LNCaP clone FGC (cell line): ENCODE measurements around the gene DHRS7.

Experiments used
- DNase-seq: peaks from one replicate; pipeline ENCODE4 v3.0.0-alpha.2; 2011; ENCODE audit warnings: low read depth
- H3K4me3 ChIP-seq: 2 replicates; pipeline ENCODE4 v1.5.1; 2011; ENCODE audit warnings: mild to moderate bottlenecking, low read depth, low read length, control low read depth
- CTCF ChIP-seq: IDR thresholded peaks from 2 replicates; pipeline ENCODE4 v1.5.1; 2012; ENCODE audit warnings: mild to moderate bottlenecking; ENCODE audit not compliant: control insufficient read depth, insufficient read depth; ENCODE audit errors: extremely low read depth

DHRS7 gene

GRCh38 chr14:60206837-60207533, 41.8 kb upstream of the DHRS7 start:
- no peak overlapping the region for H3K4me3 ChIP-seq
- DNase-seq: no peak
- no peak for TF ChIP-seq CTCF

- DNase-seq: no peak
- TF ChIP-seq CTCF: no peak
- no peak overlapping the region for H3K4me3 ChIP-seq
These were observed 41.1 kb upstream of the DHRS7 start for GRCh38 chr14:60206249-60206670.

GRCh38 chr14:60204843-60205774, 39.9 kb upstream of the DHRS7 start:
- TF ChIP-seq CTCF: no peak
- no peak for DNase-seq
- H3K4me3 ChIP-seq: no peak overlapping the region

GRCh38 chr14:60204104-60204842, 39.1 kb upstream of the DHRS7 start:
- TF ChIP-seq CTCF: no peak
- no peak for DNase-seq
- no peak overlapping the region for H3K4me3 ChIP-seq

- no peak overlapping the region for H3K4me3 ChIP-seq
- TF ChIP-seq CTCF: no peak
- no peak for DNase-seq
These were observed 34.1 kb upstream of the DHRS7 start for GRCh38 chr14:60199321-60199720.

- no peak for TF ChIP-seq CTCF
- H3K4me3 ChIP-seq: no peak overlapping the region
- no peak for DNase-seq
These were observed 32.6 kb upstream of the DHRS7 start for GRCh38 chr14:60197629-60198303.
